Mesodermal cell (in vitro differentiated cells): ENCODE measurements around the gene PKD1.

Experiments
- H3K27ac ChIP-seq: 2 replicates; pipeline ENCODE4 v1.7.0; 2013; ENCODE audit warnings: mild to moderate bottlenecking, low read depth, low read length, moderate library complexity; ENCODE audit not compliant: severe bottlenecking
- H3K36me3 ChIP-seq: 2 replicates; pipeline ENCODE4 v1.7.1; 2013; ENCODE audit warnings: mild to moderate bottlenecking, low read length, moderate library complexity; ENCODE audit not compliant: control insufficient read depth, insufficient read depth
- H3K4me1 ChIP-seq: one replicate; pipeline ENCODE4 v1.7.1; 2013; ENCODE audit warnings: mild to moderate bottlenecking, low read length; ENCODE audit not compliant: insufficient read depth, control insufficient read depth, poor library complexity, severe bottlenecking
- H3K4me3 ChIP-seq: 2 replicates; pipeline ENCODE4 v1.7.0; 2013; ENCODE audit warnings: low read length, control low read depth, mild to moderate bottlenecking; ENCODE audit not compliant: insufficient read depth, poor library complexity, severe bottlenecking; ENCODE audit errors: extremely low read depth
- H3K9me3 ChIP-seq: 2 replicates; pipeline ENCODE4 v1.7.1; 2013; ENCODE audit warnings: mild to moderate bottlenecking, low read length, moderate library complexity; ENCODE audit not compliant: control insufficient read depth
- WGBS, 2 experiments: methylation state at CpG; one replicate each; pipeline ENCODE4 v1.1.5; 2013; ENCODE audit warnings: missing lambda C conversion rate in 2 of 2; ENCODE audit not compliant: insufficient coverage in 2 of 2; 5-methylcytosine and 5-hydroxymethylcytosine counted together

The PKD1 gene

DNA sequence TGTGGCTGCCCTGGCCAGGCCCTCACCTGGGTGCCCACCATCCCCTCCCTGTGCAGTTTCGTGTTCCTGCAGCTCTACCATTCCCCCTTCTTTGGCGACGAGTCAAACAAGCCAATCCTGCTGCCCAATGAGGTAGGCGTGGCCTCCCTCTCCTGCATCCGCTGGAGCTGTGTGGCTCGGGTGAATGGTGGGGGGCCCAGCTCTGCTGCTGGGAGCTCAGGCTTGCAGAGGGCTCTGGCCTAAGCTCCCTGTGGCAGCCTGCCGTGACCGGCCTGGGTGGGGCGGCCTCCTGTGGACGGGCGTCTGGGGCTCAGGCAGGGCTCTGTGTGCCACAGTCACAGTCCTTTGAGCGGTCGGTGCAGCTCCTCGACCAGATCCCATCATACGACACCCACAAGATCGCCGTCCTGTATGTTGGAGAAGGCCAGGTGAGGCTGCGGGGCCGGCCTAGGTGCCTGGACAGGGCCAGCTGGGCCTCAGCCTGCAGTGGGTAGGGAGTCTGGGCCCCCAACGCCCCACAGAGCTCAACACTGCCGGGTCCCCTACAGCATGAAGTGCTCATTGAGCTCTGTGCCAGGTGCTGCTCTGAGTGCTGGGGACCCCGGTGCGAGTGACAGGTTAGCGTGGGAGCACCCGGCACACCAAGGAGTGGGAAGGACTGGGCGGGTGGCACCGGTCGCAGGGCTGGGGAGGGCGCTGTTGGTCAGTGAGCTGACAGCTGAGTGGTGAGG is 50.6 kb downstream of the PKD1 start:
- H3K36me3 ChIP-seq: peaks cover 69% of the 10 kb centered on the region

DNA sequence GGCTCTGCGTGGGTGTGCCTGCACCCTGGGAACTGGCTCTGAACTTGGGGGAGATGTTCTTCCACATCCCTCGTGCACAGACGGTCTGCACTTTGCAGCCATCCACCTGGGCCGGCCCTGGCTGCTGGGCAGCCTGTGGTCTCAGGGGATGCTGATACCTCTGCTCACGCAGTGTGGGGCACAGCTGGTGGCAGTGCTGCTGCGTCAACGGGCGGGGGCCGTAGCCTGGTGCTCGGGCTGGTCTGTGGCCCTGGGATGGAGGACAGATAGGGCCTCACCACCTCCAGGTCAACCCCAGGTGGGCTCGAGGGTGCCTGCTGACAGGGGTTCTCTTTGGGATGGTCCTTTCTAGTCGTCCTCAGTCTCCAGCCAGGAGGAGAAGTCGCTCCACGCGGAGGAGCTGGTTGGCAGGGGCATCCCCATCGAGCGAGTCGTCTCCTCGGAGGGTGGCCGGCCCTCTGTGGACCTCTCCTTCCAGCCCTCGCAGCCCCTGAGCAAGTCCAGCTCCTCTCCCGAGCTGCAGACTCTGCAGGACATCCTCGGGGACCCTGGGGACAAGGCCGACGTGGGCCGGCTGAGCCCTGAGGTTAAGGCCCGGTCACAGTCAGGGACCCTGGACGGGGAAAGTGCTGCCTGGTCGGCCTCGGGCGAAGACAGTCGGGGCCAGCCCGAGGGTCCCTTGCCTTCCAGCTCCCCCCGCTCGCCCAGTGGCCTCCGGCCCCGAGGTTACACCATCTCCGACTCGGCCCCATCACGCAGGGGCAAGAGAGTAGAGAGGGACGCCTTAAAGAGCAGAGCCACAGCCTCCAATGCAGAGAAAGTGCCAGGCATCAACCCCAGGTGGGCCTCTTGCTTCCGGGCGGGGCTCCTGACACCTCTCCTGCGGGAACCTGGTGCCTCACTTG is 51.6 kb downstream of the PKD1 start:
- Histone ChIP-seq H3K4me3 (no peak overlapping the region), H3K36me3 (peaks cover 70% of the 10 kb centered on the region), H3K4me1 (no peaks in the 10 kb centered on the region), H3K9me3 (no peaks in the 10 kb centered on the region), H3K27ac (no peak overlapping the region)
- WGBS, 2 experiments: 94 to 96% methylated on average over 40 to 43 of the region's 44 CpGs

More for the DNA sequence above, 50.6 kb downstream of the PKD1 start:
- Histone ChIP-seq H3K27ac (no peak overlapping the region), H3K9me3 (no peaks in the 10 kb centered on the region), H3K4me3 (no peak overlapping the region), H3K4me1 (no peaks in the 10 kb centered on the region)
- WGBS, 2 experiments: 94 to 97% methylated on average over 23 to 27 of the region's 29 CpGs

- WGBS, 2 experiments: 94 to 98% methylated on average over 19 of the region's 19 CpGs
- Histone ChIP-seq H3K4me3 (no peak overlapping the region), H3K9me3 (no peaks in the 10 kb centered on the region), H3K4me1 (no peaks in the 10 kb centered on the region), H3K36me3 (peaks cover 74% of the 10 kb centered on the region), H3K27ac (no peak overlapping the region)
These were observed 52.3 kb downstream of the PKD1 start for GRCh38 chr16:2083409-2083808.

DNA sequence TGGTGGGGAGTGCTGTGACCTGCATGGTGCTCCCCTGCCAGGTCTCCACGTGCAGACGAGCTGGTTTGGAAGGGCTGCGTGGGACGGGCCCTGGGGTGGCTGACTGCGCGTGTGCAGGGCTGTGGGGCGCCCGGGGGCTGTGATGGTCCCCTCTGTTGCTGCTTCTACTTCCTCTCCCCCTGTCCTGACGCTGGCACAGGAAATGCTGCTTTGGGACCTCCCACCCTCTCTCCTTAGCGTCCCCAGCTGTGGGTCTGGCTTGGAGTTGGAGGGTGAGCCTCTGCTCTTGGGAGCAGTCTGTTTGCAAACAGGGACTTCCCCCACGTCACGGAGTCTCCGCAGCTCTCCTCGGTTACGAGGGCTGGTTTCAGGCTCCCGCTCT is 52.7 kb downstream of the PKD1 start:
- Histone ChIP-seq H3K9me3 (no peaks in the 10 kb centered on the region), H3K4me1 (no peaks in the 10 kb centered on the region), H3K27ac (no peak overlapping the region), H3K36me3 (peaks cover 76% of the 10 kb centered on the region), H3K4me3 (no peak overlapping the region)
- 95% methylated on average over 14 of the region's 16 CpGs for WGBS, 2 experiments

DNA sequence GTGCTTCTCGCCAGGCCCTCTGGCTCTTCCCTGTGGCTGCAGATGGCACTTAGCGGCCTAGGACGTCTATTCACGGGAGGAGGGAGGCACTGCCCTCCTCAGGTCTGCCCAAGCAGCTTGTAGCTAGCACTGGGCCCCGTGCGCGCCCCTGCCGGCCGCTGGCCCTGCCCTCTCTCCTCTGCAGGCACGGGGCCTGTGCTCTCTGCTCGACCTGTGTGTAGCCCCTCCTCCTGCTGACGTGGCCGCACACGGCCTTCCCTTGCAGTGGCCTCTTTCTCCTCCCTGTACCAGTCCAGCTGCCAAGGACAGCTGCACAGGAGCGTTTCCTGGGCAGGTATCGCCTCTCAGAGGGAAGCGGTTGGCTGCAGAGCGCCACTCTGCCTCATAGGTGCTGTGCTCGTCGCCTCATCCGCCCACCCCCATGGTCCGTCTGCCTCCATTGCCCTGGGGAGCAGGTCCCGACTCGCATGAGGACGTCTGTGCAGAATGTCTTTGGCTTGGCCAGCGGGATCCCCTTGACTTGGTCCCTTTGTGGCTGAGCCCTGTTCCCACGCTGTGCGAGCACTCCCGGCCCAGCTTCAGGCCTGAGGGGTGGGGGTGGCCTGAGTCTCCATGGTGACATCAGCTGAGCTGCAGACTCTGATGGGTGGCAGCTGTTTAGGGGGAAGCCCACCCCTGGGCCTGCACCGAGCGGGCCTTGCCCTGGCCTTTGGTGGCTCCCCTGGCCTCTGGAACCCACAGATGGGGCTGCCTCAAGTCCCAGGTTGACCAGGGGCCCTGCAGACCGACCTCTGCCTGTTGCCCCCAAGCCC is 53.3 kb downstream of the PKD1 start:
- WGBS, 2 experiments: 94 to 95% methylated on average over 25 to 31 of the region's 32 CpGs
- no peak overlapping the region for H3K4me3 ChIP-seq
- H3K27ac ChIP-seq: no peak overlapping the region
- no peaks in the 10 kb centered on the region for H3K9me3 ChIP-seq
- H3K36me3 ChIP-seq: peaks cover 76% of the 10 kb centered on the region
- no peaks in the 10 kb centered on the region for H3K4me1 ChIP-seq

DNA sequence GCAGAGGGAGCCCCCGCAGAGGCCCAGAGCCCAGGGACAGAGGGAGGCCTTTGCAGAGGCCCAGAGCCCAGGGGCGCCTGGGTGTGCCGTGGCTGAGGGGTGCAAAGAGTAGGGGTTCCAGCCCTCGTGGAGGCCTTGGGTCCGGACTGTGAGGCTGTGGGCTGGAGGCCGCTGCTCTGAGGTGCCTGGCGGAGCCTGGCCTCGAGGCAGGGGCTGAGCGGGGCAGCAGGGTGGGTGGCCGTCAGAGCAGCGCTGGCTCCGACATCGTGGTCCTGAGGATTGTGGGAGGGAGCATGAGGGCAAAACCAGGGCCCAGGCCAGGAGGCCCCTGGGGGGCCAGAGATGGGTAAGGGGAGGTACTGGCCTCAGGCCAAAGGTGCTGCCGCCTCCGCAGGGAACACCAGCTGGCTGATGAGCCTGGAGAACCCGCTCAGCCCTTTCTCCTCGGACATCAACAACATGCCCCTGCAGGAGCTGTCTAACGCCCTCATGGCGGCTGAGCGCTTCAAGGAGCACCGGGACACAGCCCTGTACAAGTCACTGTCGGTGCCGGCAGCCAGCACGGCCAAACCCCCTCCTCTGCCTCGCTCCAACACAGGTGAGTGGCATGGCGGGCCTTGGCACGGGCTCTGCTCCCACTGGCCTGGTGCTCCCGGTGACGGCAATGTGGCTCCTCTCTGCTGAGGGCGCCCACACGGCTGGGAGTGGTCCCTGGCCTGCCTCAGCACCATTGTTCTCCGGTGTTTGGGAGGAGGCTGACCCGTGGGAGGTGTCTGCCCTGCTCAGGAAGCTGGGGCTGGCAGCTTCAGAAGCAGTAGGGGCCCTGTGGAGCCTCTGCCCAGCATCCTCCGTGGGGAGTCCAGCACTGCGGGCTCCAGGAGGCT is 54.3 kb downstream of the PKD1 start:
- no peaks in the 10 kb centered on the region for H3K9me3 ChIP-seq
- no peak overlapping the region for H3K27ac ChIP-seq
- no peaks in the 10 kb centered on the region for H3K4me1 ChIP-seq
- WGBS, 2 experiments: 94 to 99% methylated on average over 30 to 32 of the region's 35 CpGs
- no peak overlapping the region for H3K4me3 ChIP-seq
- peaks cover 77% of the 10 kb centered on the region for H3K36me3 ChIP-seq

DNA sequence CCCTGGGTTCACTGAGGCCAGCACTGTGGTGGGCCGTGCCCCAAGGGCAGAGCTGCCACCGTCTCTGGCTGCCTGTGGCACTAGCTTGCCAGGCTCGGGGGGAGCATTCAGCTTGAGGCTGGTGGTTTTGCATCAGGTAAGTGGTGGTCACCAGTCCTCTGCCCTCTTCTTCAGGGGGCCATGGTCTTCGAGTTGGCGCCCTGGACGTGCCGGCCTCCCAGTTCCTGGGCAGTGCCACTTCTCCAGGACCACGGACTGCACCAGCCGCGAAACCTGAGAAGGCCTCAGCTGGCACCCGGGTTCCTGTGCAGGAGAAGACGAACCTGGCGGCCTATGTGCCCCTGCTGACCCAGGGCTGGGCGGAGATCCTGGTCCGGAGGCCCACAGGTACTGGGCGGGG is 55.7 kb downstream of the PKD1 start:
- Histone ChIP-seq H3K27ac (no peak overlapping the region), H3K36me3 (peaks cover 75% of the 10 kb centered on the region), H3K9me3 (no peaks in the 10 kb centered on the region), H3K4me1 (no peaks in the 10 kb centered on the region), H3K4me3 (no peak overlapping the region)
- WGBS, 2 experiments: 96 to 98% methylated on average over 16 of the region's 16 CpGs

GRCh38 chr16:2079311-2079800 is 56.3 kb downstream of the PKD1 start:
- 96 to 97% methylated on average over 20 to 29 of the region's 30 CpGs for WGBS, 2 experiments
- Histone ChIP-seq H3K9me3 (no peaks in the 10 kb centered on the region), H3K4me3 (no peak overlapping the region), H3K27ac (no peak overlapping the region), H3K36me3 (peaks cover 77% of the 10 kb centered on the region), H3K4me1 (no peaks in the 10 kb centered on the region)

- Histone ChIP-seq H3K4me1 (no peaks in the 10 kb centered on the region), H3K4me3 (no peak overlapping the region), H3K36me3 (peaks cover 78% of the 10 kb centered on the region), H3K27ac (no peak overlapping the region), H3K9me3 (no peaks in the 10 kb centered on the region)
- WGBS, 2 experiments: 95 to 96% methylated on average over 22 to 23 of the region's 23 CpGs
These were observed 57.0 kb downstream of the PKD1 start for GRCh38 chr16:2078691-2079090.

- Histone ChIP-seq H3K9me3 (no peaks in the 10 kb centered on the region), H3K4me3 (no peak overlapping the region), H3K4me1 (no peaks in the 10 kb centered on the region), H3K27ac (no peak overlapping the region), H3K36me3 (peaks cover 82% of the 10 kb centered on the region)
- 98 to 100% methylated on average over 4 to 5 of the region's 7 CpGs for WGBS, 2 experiments
These were observed 57.6 kb downstream of the PKD1 start for GRCh38 chr16:2078096-2078495.
